Bone marrow (tissue), 2 donors: Measurements from ENCODE around the gene PTPN1.
"Not testable (repeated sequence)": the region's sequence is repeated elsewhere in the genome, so short reads cannot be mapped to it uniquely, and the experiment has no call there.

Experiments
- DNase-seq, 2 donors: peaks; one replicate each; lab custom pipeline; 2025; lab: John Stamatoyannopoulos, UW

PTPN1 gene

GRCh38 chr20:50608750-50609104, 98.5 kb downstream of the PTPN1 start:
- no peak for DNase-seq

GRCh38 chr20:50609438-50609989, 99.3 kb downstream of the PTPN1 start:
- DNase-seq, result no peak

GRCh38 chr20:50610212-50610718, 100.1 kb downstream of the PTPN1 start:
- DNase-seq, result no peak

GRCh38 chr20:50611128-50611810, 101.1 kb downstream of the PTPN1 start:
- no peak for DNase-seq

GRCh38 chr20:50613438-50614169, 103.4 kb downstream of the PTPN1 start:
- DNase-seq, result no peak

- no peak for DNase-seq
These were observed 105.2 kb downstream of the PTPN1 start for GRCh38 chr20:50615407-50615806.

GRCh38 chr20:50617022-50617421, 106.8 kb downstream of the PTPN1 start:
- DNase-seq, result no peak

- no peak for DNase-seq
These were observed 108.4 kb downstream of the PTPN1 start for GRCh38 chr20:50618537-50618936.

GRCh38 chr20:50620459-50620858, 110.3 kb downstream of the PTPN1 start:
- DNase-seq, result not testable (repeated sequence)

GRCh38 chr20:50621068-50621665, 111.0 kb downstream of the PTPN1 start:
- no peak for DNase-seq

- no peak for DNase-seq
These were observed 114.3 kb downstream of the PTPN1 start for GRCh38 chr20:50624351-50625016.

- peak in 1 of 2 donors; percentile 20 for DNase-seq
These were observed 115.9 kb downstream of the PTPN1 start for GRCh38 chr20:50625986-50626677.

- no peak for DNase-seq
These were observed 117.6 kb downstream of the PTPN1 start for GRCh38 chr20:50627747-50628146.

GRCh38 chr20:50628332-50628731, 118.1 kb downstream of the PTPN1 start:
- DNase-seq, result no peak

- DNase-seq, result no peak
These were observed 118.9 kb downstream of the PTPN1 start for GRCh38 chr20:50628853-50629669.

- DNase-seq, result no peak
These were observed 119.5 kb downstream of the PTPN1 start for GRCh38 chr20:50629670-50630045.

GRCh38 chr20:50630578-50631263, 120.5 kb downstream of the PTPN1 start:
- DNase-seq, result no peak

- no peak for DNase-seq
These were observed 122.1 kb downstream of the PTPN1 start for GRCh38 chr20:50632236-50632635.

- DNase-seq, result no peak
These were observed 122.5 kb downstream of the PTPN1 start for GRCh38 chr20:50632701-50633100.

GRCh38 chr20:50633361-50633760, 123.2 kb downstream of the PTPN1 start:
- no peak for DNase-seq
